ENCODE measurements around the gene SPATA45.

DNA sequence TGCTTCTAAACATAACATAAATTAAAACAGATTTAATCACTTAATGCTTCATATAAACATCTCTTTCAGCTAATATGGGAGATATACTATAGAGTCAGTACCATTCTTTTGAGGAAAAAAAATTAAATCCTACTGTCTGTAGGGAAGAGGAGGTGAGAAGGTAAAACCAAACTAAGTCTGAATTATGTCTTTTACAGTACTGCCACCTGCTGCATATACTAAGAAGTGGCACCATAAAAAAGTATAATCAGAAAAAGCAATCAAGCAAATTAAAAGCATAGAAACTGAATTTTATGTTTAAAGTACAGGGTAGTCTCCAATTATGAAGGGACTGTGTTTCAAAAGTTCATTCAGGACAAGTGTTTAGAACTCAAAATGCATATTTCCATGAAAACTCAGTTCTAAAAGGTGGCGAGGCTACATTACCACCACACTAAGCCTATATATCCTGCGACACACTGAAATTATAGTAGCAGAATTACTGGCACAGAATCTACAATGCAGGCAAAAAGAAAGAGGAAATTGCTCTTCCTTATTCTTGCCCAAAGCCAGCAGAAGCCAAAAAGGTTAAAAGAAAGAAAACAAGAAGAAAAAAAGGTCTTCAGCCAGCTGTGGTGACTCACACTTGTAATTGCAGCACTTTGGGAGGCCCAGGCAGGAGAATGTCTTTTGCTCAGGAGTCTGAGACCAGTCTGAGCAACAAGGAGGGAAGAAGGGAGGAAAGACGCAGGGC is 64.9 kb downstream of the SPATA45 start:
- TF ChIP-seq, protein P1, sequence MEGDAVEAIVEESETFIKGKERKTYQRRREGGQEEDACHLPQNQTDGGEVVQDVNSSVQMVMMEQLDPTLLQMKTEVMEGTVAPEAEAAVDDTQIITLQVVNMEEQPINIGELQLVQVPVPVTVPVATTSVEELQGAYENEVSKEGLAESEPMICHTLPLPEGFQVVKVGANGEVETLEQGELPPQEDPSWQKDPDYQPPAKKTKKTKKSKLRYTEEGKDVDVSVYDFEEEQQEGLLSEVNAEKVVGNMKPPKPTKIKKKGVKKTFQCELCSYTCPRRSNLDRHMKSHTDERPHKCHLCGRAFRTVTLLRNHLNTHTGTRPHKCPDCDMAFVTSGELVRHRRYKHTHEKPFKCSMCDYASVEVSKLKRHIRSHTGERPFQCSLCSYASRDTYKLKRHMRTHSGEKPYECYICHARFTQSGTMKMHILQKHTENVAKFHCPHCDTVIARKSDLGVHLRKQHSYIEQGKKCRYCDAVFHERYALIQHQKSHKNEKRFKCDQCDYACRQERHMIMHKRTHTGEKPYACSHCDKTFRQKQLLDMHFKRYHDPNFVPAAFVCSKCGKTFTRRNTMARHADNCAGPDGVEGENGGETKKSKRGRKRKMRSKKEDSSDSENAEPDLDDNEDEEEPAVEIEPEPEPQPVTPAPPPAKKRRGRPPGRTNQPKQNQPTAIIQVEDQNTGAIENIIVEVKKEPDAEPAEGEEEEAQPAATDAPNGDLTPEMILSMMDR (tag by site-specific recombination; IDR thresholded peaks at IDR 0.05): peak; percentile 57
- no peak for TF ChIP-seq OVOL3 (tag by site-specific recombination; IDR thresholded peaks at IDR 0.05)
- no peak for TF ChIP-seq WT1 (tag by site-specific recombination; IDR thresholded peaks at IDR 0.05)
- TF ChIP-seq, protein P2, sequence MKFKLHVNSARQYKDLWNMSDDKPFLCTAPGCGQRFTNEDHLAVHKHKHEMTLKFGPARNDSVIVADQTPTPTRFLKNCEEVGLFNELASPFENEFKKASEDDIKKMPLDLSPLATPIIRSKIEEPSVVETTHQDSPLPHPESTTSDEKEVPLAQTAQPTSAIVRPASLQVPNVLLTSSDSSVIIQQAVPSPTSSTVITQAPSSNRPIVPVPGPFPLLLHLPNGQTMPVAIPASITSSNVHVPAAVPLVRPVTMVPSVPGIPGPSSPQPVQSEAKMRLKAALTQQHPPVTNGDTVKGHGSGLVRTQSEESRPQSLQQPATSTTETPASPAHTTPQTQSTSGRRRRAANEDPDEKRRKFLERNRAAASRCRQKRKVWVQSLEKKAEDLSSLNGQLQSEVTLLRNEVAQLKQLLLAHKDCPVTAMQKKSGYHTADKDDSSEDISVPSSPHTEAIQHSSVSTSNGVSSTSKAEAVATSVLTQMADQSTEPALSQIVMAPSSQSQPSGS (tag by site-specific recombination; IDR thresholded peaks at IDR 0.05; ENCODE audit: low read depth): no peak
- no peak for TF ChIP-seq OSR2 (tag by site-specific recombination; IDR thresholded peaks at IDR 0.05)
- no peak for TF ChIP-seq SP2 (tag by site-specific recombination; IDR thresholded peaks at IDR 0.05)
- no peak for TF ChIP-seq ZBTB7A (tag by site-specific recombination; IDR thresholded peaks at IDR 0.05; ENCODE audit: low read depth)
- no peak for TF ChIP-seq ZNF140 (tag by site-specific recombination; IDR thresholded peaks at IDR 0.05)
- no peak for TF ChIP-seq ZNF394 (tag by site-specific recombination; IDR thresholded peaks at IDR 0.05; ENCODE audit: borderline replicate concordance)
- TF ChIP-seq ZNF157 (tag by site-specific recombination; IDR thresholded peaks at IDR 0.05): no peak
- TF ChIP-seq, protein P3, sequence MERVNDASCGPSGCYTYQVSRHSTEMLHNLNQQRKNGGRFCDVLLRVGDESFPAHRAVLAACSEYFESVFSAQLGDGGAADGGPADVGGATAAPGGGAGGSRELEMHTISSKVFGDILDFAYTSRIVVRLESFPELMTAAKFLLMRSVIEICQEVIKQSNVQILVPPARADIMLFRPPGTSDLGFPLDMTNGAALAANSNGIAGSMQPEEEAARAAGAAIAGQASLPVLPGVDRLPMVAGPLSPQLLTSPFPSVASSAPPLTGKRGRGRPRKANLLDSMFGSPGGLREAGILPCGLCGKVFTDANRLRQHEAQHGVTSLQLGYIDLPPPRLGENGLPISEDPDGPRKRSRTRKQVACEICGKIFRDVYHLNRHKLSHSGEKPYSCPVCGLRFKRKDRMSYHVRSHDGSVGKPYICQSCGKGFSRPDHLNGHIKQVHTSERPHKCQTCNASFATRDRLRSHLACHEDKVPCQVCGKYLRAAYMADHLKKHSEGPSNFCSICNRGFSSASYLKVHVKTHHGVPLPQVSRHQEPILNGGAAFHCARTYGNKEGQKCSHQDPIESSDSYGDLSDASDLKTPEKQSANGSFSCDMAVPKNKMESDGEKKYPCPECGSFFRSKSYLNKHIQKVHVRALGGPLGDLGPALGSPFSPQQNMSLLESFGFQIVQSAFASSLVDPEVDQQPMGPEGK (tag by site-specific recombination; IDR thresholded peaks at IDR 0.05): no peak
